SK-N-MC (cell line): Measurements from ENCODE around the gene ZNF784.

Experiments used
- FOXP2 ChIP-seq: optimal IDR thresholded peaks from 2 replicates; pipeline ENCODE3; 2011; ENCODE audit warnings: mild to moderate bottlenecking, moderate library complexity; ENCODE audit not compliant: insufficient read depth; ENCODE audit errors: extremely low read length, control extremely low read depth
- POLR2AphosphoS5 ChIP-seq: IDR thresholded peaks from 2 replicates; pipeline ENCODE4 v1.6.1; 2012; ENCODE audit warnings: mild to moderate bottlenecking, low read depth, low read length, borderline replicate concordance

DNA sequence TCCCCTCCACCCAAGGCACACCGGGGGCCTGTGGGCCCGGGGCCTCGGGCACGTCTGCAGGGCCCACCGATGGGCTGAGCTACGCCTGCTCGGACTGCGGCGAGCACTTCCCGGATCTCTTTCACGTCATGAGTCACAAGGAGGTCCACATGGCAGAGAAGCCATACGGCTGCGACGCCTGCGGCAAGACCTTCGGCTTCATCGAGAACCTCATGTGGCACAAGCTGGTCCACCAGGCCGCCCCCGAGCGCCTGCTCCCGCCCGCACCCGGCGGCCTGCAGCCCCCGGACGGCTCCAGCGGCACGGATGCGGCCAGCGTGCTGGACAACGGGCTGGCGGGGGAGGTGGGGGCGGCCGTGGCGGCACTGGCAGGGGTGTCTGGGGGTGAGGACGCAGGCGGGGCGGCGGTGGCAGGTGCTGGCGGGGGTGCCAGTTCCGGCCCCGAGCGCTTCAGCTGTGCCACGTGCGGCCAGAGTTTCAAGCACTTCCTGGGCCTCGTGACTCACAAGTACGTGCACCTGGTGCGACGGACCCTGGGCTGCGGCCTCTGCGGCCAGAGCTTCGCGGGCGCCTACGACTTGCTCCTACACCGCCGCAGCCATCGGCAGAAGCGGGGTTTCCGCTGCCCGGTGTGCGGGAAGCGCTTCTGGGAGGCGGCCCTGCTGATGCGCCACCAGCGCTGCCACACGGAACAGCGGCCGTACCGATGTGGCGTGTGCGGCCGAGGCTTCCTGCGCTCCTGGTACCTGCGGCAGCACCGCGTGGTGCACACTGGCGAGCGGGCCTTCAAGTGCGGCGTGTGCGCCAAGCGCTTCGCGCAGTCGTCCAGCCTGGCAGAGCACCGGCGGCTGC, 8.6 kb downstream of the ZNF784 start:
- TF ChIP-seq POLR2AphosphoS5 (no peak), FOXP2 (no peak)
